ENCODE data around the gene SHPK.

SHPK gene

GRCh38 chr17:3659541-3660111, 23.6 kb upstream of the SHPK start:
- DNase-seq: no peak

- no peak for DNase-seq
These were observed 22.9 kb upstream of the SHPK start for GRCh38 chr17:3658784-3659449.

- DNase-seq: no peak
These were observed 22.1 kb upstream of the SHPK start for GRCh38 chr17:3657874-3658783.

GRCh38 chr17:3657588-3657869, 21.5 kb upstream of the SHPK start:
- DNase-seq: no peak

- no peak for DNase-seq
These were observed 20.9 kb upstream of the SHPK start for GRCh38 chr17:3656755-3657587.

GRCh38 chr17:3656353-3656752, 20.3 kb upstream of the SHPK start:
- no peak for DNase-seq

- no peak for DNase-seq
These were observed 19.7 kb upstream of the SHPK start for GRCh38 chr17:3655766-3656165.

GRCh38 chr17:3647769-3648555, 11.9 kb upstream of the SHPK start:
- DNase-seq: peak; percentile 67

GRCh38 chr17:3647251-3647650, 11.2 kb upstream of the SHPK start:
- no peak for DNase-seq

GRCh38 chr17:3645310-3645709, 9.3 kb upstream of the SHPK start:
- no peak for DNase-seq

GRCh38 chr17:3643889-3644349, 7.9 kb upstream of the SHPK start:
- peak; percentile 64 for DNase-seq

GRCh38 chr17:3641717-3642486, 5.9 kb upstream of the SHPK start:
- no peak for DNase-seq

- no peak for DNase-seq
These were observed 5.0 kb upstream of the SHPK start for GRCh38 chr17:3641014-3641413.

GRCh38 chr17:3639981-3640596, 4.0 kb upstream of the SHPK start:
- peak; percentile 77 for DNase-seq

GRCh38 chr17:3636908-3637373, 891 bp upstream of the SHPK start:
- no peak for DNase-seq

GRCh38 chr17:3635474-3636153, 436 bp downstream of the SHPK start:
- no peak for DNase-seq

- DNase-seq: no peak
These were observed 3.8 kb downstream of the SHPK start for GRCh38 chr17:3632287-3632686.

GRCh38 chr17:3630781-3631180, 5.3 kb downstream of the SHPK start:
- no peak for DNase-seq

- no peak for DNase-seq
These were observed 8.3 kb downstream of the SHPK start for GRCh38 chr17:3627769-3628167.
